Stimulated activated CD4-positive, alpha-beta T cell treated with anti-CD3 and anti-CD28 coated beads, Interleukin-2, amount 100 ng/mL, for 48 hours (primary cell): Measurements from ENCODE around the gene C22orf42.
"Not testable (repeated sequence)": the region's sequence is repeated elsewhere in the genome, so short reads cannot be mapped to it uniquely, and the experiment has no call there.

Experiments
- DNase-seq, 2 donors: peaks; one replicate each; pipeline ENCODE4 v3.0.0-alpha.2; 2020

Gene C22orf42

DNA sequence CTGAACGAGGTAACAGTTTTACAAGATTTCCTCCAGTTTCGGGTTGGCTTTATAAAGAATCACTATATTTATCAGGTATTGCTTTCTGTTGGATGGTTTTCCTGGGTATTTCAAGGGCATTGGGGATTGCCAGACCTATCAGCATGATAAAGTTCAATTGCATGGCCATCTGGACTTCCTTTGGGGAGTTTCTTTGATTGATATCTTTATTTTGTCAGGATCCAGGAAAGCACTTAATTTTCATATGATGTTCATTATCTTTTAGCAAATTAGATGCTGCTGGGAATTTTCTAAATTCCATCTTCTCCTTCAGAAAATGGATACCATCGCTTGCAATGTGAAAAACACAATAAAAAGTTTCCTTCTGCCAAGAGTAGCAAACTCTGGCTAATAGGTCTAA lies 24.5 kb upstream of the C22orf42 start:
- no peak for DNase-seq

- DNase-seq, result no peak
Measured at GRCh38 chr22:32181043-32181442, 21.9 kb upstream of the C22orf42 start.

DNA sequence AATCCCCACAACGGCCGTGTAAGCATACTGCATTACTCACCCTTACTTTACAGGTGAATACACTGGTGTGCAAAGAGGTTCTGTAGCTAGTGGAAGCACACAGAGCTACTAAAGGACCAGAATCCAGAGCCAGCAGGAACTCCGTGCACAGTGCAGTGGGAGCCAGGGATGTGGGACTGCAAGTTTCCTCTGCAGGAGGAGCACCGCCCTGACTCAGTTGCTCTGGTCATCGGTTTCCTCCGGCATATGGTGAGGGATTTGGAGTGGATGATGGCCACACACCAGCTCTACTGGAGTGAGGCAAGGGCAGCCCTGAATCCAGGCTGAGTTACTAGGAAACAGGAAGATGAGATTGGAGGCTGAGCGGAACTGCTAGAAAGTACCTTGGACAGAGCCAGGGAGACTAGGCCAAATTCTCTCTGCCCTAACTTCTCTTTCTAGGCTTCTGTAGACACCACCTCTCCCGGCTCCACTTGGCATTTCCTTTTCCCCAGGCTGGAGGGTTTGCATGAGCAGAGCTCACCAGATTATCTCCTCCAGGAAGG lies 18.2 kb upstream of the C22orf42 start:
- DNase-seq, result no peak

GRCh38 chr22:32175683-32176644 lies 16.9 kb upstream of the C22orf42 start:
- peak in 1 of 2 donors; percentile 3 for DNase-seq

DNA sequence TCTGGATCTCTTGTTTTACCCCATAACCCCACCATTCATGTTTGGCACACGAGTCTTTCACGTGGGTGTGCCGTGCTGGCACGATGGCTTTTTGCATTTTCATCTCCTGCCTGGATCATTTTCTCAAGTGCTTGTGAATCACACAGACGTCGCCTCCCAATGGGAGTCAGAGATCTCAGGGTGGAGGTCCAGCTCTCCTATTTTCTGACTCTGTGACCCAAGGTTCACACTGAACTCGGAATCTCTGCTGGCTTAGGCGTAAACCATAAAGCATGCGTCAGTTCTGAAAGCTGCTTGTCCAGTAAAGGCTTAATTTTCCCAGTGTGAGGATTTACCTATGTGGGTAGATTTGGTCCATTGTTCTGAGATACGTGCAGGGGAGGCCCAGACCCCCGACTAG lies 16.0 kb upstream of the C22orf42 start:
- no peak for DNase-seq

GRCh38 chr22:32165681-32166080 lies 6.6 kb upstream of the C22orf42 start:
- no peak for DNase-seq

DNA sequence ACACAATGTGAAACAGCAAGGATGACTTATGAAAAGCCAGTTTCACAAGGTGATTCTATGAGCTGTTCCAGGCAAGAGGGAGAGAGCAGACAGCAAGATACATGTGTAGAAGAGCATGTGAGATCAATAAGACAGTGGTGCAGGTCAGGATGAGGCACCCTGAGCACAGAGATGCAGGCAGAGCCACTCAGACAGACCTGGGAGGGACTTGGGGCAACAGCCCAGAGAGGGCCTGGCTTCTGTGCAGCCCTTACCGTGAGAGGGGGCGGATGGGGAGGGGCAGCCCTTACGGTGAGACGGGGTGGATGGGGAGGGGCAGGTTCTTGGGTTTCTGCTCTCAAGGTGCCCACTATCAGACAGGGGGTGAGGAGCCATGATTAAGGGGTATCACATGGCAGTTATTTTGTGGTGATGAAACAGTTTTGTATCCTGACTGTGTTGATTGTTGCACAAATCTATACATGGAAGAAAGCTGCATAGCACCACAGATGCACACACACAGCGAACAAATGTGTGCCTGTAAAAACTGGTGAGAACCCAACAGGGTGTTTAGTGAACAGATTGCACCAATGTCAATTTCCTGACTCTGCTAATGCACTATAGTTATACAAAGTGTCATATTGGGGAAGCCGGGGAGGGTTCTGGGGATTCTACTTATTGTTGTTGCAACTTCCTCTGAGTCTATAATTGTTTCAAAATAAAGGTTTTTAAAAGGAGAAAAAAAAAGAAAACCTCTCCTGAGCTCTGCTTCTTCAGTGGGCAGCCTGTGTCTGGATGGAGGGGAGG lies 5.2 kb upstream of the C22orf42 start:
- DNase-seq, result no peak

DNA sequence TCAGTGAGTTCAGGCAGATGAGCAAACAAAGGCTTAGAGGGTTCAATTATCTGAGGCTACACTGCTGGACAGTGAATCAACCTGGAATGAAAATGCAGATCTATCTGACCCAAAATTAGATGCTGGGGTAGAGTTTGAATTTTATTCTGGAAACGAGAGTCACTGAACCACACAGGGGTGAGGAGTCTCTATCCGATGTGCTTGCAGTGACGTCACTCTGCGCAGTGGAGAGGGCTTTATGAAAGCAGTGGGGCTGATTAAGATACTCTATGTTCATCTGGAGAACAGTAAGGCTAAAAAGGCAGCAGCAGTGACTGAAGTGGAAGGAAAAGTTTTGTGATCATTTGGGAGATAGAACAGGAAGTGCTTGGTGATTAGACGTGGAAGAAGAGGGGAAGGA lies 1.3 kb upstream of the C22orf42 start:
- DNase-seq, result not testable (repeated sequence)

DNA sequence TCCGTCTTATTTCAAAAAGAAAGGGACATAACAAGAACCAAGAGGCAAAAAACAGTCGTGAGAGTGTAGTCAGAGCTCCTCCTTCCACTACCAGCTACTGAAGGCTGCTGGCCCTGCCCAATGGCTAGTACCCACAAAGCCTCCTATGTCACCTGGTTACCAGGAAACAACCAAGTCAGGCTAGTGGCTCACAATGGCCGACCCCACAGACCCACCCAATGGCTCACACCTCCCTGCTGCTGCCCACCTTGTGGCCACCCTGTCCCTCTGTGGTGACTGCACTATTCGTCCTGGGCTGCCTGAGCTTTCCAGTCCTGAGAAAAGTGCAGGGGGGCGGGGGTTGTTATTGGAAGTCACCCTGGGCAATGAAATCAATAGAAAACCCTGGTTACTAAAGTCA lies 1.5 kb downstream of the C22orf42 start:
- not testable (repeated sequence) for DNase-seq

- not testable (repeated sequence) for DNase-seq
Measured at GRCh38 chr22:32154727-32155126, 4.4 kb downstream of the C22orf42 start.

GRCh38 chr22:32151641-32152040 lies 7.5 kb downstream of the C22orf42 start:
- not testable (repeated sequence) for DNase-seq

DNA sequence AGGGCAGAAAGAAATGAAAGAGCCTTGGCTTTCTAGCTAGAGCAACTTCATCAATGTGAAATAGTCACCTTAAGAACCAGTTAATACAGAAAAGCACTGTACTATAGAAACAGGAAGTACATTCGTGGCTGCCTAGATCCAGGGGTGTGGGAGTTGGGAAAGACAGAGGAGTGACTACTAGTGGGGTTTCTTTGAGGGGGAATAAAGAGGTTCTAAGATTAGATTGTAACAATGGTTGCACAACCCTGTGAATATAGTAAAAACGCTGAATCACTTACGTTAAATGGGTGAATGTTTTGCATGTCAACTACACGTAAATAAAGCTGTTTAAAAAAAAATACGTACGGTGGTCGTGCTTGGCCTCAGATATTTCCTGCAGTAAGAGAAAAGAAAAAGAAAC lies 8.5 kb downstream of the C22orf42 start:
- DNase-seq, result not testable (repeated sequence)

DNA sequence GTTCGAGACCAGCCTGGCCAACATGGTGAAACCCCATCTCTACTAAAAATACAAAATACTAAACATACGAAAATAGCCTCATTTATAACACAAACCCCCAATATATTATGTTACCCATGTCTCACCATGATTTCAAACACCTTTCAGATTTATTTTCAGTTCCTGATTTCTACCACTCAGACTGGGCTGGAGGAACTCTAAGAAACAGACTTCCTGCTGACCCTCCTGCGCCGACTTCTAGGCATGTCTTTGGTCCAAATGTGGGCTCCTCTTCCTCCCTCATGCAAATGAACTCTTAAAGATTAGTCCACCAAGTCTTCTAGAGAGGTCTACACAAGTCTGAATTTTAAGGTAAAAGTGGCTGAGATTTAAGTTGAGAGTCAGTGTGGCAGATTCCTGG lies 10.7 kb downstream of the C22orf42 start:
- DNase-seq, result not testable (repeated sequence)

DNA sequence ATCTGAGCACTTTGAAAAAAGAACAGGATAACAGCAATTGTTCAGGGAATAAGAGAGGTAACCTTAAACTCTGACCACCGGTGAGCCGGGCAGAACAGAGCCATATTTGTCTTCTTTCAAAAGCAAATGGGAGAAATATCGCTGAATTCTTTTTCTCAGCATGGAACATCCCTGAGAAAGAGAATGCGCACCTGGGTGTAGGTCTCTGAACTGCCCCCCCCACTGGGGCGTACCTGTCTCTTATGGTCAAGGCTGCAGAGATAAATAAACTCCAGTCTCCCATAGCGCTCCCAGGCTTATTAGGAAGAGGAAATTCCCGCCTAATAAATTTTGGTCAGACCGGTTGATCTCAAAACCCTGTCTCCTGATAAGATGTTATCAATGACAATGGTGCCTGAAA lies 12.0 kb downstream of the C22orf42 start:
- DNase-seq, result not testable (repeated sequence)

- no peak for DNase-seq
Measured at GRCh38 chr22:32144496-32145274, 14.4 kb downstream of the C22orf42 start.

- no peak for DNase-seq
Measured at GRCh38 chr22:32142600-32142999, 16.5 kb downstream of the C22orf42 start.

GRCh38 chr22:32140688-32141087 lies 18.4 kb downstream of the C22orf42 start:
- DNase-seq, result not testable (repeated sequence)

GRCh38 chr22:32138576-32138975 lies 20.5 kb downstream of the C22orf42 start:
- not testable (repeated sequence) for DNase-seq

- peak; percentile 26 to 41 for DNase-seq
Measured at GRCh38 chr22:32137731-32138324, 21.3 kb downstream of the C22orf42 start.

DNA sequence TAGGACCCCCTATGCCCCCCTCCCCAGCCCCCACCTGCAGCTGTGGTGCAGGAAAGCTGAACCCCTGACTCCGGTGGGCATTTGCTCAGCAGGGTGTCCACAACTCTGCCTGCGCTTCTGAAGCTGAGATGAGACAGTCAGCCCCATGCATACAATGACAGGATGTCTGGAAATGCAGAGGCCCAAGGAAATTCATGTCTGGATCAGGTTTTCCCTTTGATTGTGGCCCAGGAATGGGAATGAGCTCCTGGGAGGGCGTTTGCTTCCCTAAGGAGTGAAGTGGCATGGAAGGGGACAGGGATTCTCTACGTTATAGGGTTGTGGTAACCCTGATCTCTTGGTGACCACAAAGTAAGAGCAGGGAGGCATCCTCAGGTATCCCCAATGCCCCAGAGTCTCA lies 22.2 kb downstream of the C22orf42 start:
- not testable (repeated sequence) for DNase-seq

GRCh38 chr22:32135958-32136357 lies 23.1 kb downstream of the C22orf42 start:
- not testable (repeated sequence) for DNase-seq

DNA sequence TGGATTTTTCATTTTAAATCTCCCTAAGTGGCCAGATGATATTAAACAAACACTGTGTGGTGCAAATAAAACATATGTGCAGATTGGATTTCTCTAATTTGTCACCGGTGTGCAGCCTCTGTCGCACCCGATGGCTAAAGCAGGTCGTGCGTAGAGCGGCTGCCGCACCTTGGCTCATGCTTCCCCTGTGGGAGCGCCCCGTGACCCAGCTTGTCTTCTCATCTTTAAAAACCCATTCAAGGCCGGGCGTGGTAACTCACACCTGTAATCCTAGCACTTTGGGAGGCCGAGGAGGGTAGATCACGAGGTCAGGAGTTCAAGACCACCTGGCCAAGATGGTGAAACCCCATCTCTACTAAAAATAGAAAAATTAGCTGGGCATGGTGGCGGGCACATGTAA lies 24.3 kb downstream of the C22orf42 start:
- not testable (repeated sequence) for DNase-seq
